GM12878 (cell line): ENCODE results near the gene CALN1.

Experiments
- CBX3 ChIP-seq: fragments of 200-600 bp; sonication (generic); IDR thresholded peaks from 2 replicates; pipeline ENCODE4 v1.6.1; 2016; ENCODE audit warnings: low read depth, borderline replicate concordance
- CEBPB ChIP-seq, 2 experiments: fragments of 150-350 bp in 1 of 2; IDR thresholded peaks; 2 replicates each; pipeline ENCODE4 v1.6.1; 2012 to 2014; ENCODE audit warnings: low read depth in 2 of 2, low read length in 2 of 2, borderline replicate concordance in 1 of 2, inconsistent platforms in 1 of 2
- CTCF ChIP-seq, 3 experiments: IDR thresholded peaks in 2 of 3; conservative IDR thresholded peaks in 1 of 3; 2 replicates each; pipeline ENCODE4 v1.5.1; 2011; ENCODE audit warnings: low read depth in 3 of 3, low read length in 3 of 3, mild to moderate bottlenecking in 3 of 3, control low read depth in 2 of 3, moderate library complexity in 2 of 3, inconsistent platforms in 1 of 3, mixed read lengths in 1 of 3; ENCODE audit not compliant: control insufficient read depth in 2 of 3, insufficient read depth in 1 of 3; ENCODE audit errors: extremely low read depth in 1 of 3
- EP300 ChIP-seq, 2 experiments: fragments of 150-350 bp in 1 of 2; IDR thresholded peaks; 2 replicates each; pipeline ENCODE4 v1.6.1; 2011 to 2012; ENCODE audit warnings: low read depth in 2 of 2, low read length in 2 of 2, borderline replicate concordance in 1 of 2, improper control_type of control experiment in 1 of 2, inconsistent platforms in 1 of 2; ENCODE audit not compliant: control insufficient read depth in 1 of 2
- EZH2 ChIP-seq: IDR thresholded peaks from 2 replicates; pipeline ENCODE4 v1.6.1; 2012; ENCODE audit warnings: low read depth, mild to moderate bottlenecking, control low read depth, inconsistent platforms, low read length, borderline replicate concordance; ENCODE audit not compliant: control insufficient read depth
- GABPA ChIP-seq: IDR thresholded peaks from 2 replicates; pipeline ENCODE4 v1.6.1; 2014; ENCODE audit warnings: antibody characterized with exemption, low read depth, mild to moderate bottlenecking, inconsistent platforms
- HDAC2 ChIP-seq: fragments of 200-600 bp; sonication (generic); IDR thresholded peaks from 2 replicates; pipeline ENCODE4 v1.6.1; 2017
- IRF5 ChIP-seq: fragments of 450-650 bp; IDR thresholded peaks from 2 replicates; pipeline ENCODE4 v1.6.1; 2017; ENCODE audit warnings: borderline replicate concordance
- KDM1A ChIP-seq: fragments of 200-600 bp; sonication (generic); IDR thresholded peaks from 2 replicates; pipeline ENCODE4 v1.6.1; 2016; ENCODE audit warnings: borderline replicate concordance
- MTA3 ChIP-seq: IDR thresholded peaks from 2 replicates; pipeline ENCODE4 v1.6.1; 2012; ENCODE audit warnings: low read length, inconsistent platforms, borderline replicate concordance
- MXI1 ChIP-seq: fragments of 150-350 bp; IDR thresholded peaks from 2 replicates; pipeline ENCODE4 v1.6.1; 2011; ENCODE audit warnings: low read depth, mild to moderate bottlenecking, inconsistent platforms, low read length, improper control_type of control experiment
- NBN ChIP-seq: fragments of 450-650 bp; IDR thresholded peaks from 2 replicates; pipeline ENCODE4 v1.6.1; 2016
- NFYB ChIP-seq: IDR thresholded peaks from 2 replicates; pipeline ENCODE4 v1.6.1; 2011; ENCODE audit warnings: low read depth, mild to moderate bottlenecking, low read length, improper control_type of control experiment, moderate library complexity; ENCODE audit not compliant: insufficient read depth
- POLR2A ChIP-seq: IDR thresholded peaks from 2 replicates; pipeline ENCODE4 v1.6.1; 2011; ENCODE audit warnings: low read depth, mild to moderate bottlenecking, low read length

GRCh38 chr7:71868797-71869196, 543.3 kb downstream of the CALN1 start:
- TF ChIP-seq CTCF (IDR thresholded peaks at IDR 0.05 in 2 of 3, conservative IDR thresholded peaks at IDR 0.05 in 1 of 3; ENCODE audit: control insufficient read depth in 2 of 3, extremely low read depth in 1 of 3, insufficient read depth in 1 of 3, low read depth in 3 of 3, low read length in 3 of 3) (no peak), CBX3 (no peak), EZH2 (no peak), MTA3 (no peak), CEBPB (IDR thresholded peaks at IDR 0.05; ENCODE audit: borderline replicate concordance in 1 of 2, low read depth in 2 of 2, low read length in 2 of 2) (no peak), POLR2A (no peak), MXI1 (no peak), GABPA (0 out of 2 replicates have a peak, but pooled peaks have one; percentile 18), NBN (no peak), HDAC2 (no peak), KDM1A (no peak), EP300 (IDR thresholded peaks at IDR 0.05; ENCODE audit: borderline replicate concordance in 1 of 2, control insufficient read depth in 1 of 2, low read depth in 2 of 2, low read length in 2 of 2) (no peak), NFYB (no peak), IRF5 (no peak)
